Panc1 (cell line): ENCODE measurements around the gene TINAGL1. TPM values are rescaled to one million over a fixed set of nuclear protein-coding genes. Genes with fewer than 3 reads are reported as not detected.

Source experiments
- ATAC-seq: fragments of 200-7000 bp; cut with Tn5 transposase; 2 replicates; pipeline ENCODE4 v1.9.1; 2020; ENCODE audit warnings: mild to moderate bottlenecking, moderate library complexity
- BruUV-seq: library from RNA; stranded (reverse); fragments of 400-500 nt; replicated peaks from 2 replicates; lab custom pipeline; 2021; lab: Mats Ljungman, UMichigan
- CTCF ChIA-PET: fragments of 300-600 bp; sonication (Branson Sonifier 250); formaldehyde crosslinking; loops from one replicate; lab custom pipeline; 2022; ENCODE audit warnings: antibody characterized with exemption; lab: Charles Lee
- POLR2A ChIA-PET: fragments of 300-600 bp; sonication (Branson Sonifier 250); formaldehyde crosslinking; loops from one replicate; lab custom pipeline; 2022; ENCODE audit warnings: antibody characterized with exemption; lab: Charles Lee
- DNase-seq: peaks from one replicate; pipeline ENCODE4 v3.0.0-alpha.2; 2010; ENCODE audit warnings: low read depth, low spot score
- H3K27ac ChIP-seq: 2 replicates; pipeline ENCODE4 v1.5.1; 2011; ENCODE audit warnings: mild to moderate bottlenecking, low read length, inconsistent platforms
- H3K27me3 ChIP-seq: fragments of 200-500 bp; sonication (Bioruptor generic); 2 replicates; pipeline ENCODE4 v1.6.0; 2014; ENCODE audit warnings: low read length, inconsistent platforms; ENCODE audit not compliant: control insufficient read depth, insufficient read depth
- H3K36me3 ChIP-seq: fragments of 200-500 bp; sonication (Bioruptor generic); 2 replicates; pipeline ENCODE4 v1.5.1; 2014; ENCODE audit warnings: inconsistent platforms, mild to moderate bottlenecking, low read length, moderate library complexity; ENCODE audit not compliant: control insufficient read depth, insufficient read depth
- H3K4me1 ChIP-seq: 2 replicates; pipeline ENCODE4 v1.5.1; 2011; ENCODE audit warnings: inconsistent platforms, mild to moderate bottlenecking, low read length, moderate library complexity; ENCODE audit not compliant: control insufficient read depth, insufficient read depth
- H3K4me3 ChIP-seq, 2 experiments: 2 replicates each; pipeline ENCODE4 v1.5.1; 2011 to 2012; ENCODE audit warnings: low read depth in 2 of 2, low read length in 2 of 2, mild to moderate bottlenecking in 2 of 2, inconsistent platforms in 1 of 2, moderate library complexity in 1 of 2
- H3K9me3 ChIP-seq: fragments of 200-500 bp; sonication (Bioruptor generic); 2 replicates; pipeline ENCODE4 v1.5.1; 2014; ENCODE audit warnings: low read depth, mild to moderate bottlenecking, inconsistent platforms, low read length, moderate library complexity; ENCODE audit not compliant: control insufficient read depth, insufficient read depth
- CTCF ChIP-seq: fragments of 450-650 bp; IDR thresholded peaks from 2 replicates; pipeline ENCODE4 v1.5.1; 2017; ENCODE audit warnings: mild to moderate bottlenecking
- POLR2AphosphoS5 ChIP-seq: IDR thresholded peaks from 2 replicates; pipeline ENCODE4 v1.6.1; 2012; ENCODE audit warnings: mild to moderate bottlenecking, low read depth, low read length, moderate library complexity
- REST ChIP-seq, 2 experiments: IDR thresholded peaks; 2 replicates each; pipeline ENCODE4 v1.6.1; 2011 to 2012; ENCODE audit warnings: low read depth in 2 of 2, control low read depth in 1 of 2, low read length in 1 of 2, mild to moderate bottlenecking in 1 of 2, moderate library complexity in 1 of 2; ENCODE audit not compliant: insufficient read depth in 1 of 2
- SIN3A ChIP-seq: IDR thresholded peaks from 2 replicates; pipeline ENCODE4 v1.6.1; 2012; ENCODE audit warnings: low read depth, mild to moderate bottlenecking, low read length, moderate library complexity, borderline replicate concordance; ENCODE audit not compliant: insufficient read depth
- TCF7L2 ChIP-seq: IDR thresholded peaks from 2 replicates; pipeline ENCODE4 v1.6.1; 2011; ENCODE audit warnings: mild to moderate bottlenecking, low read depth, low read length, inconsistent platforms
- in situ Hi-C: cut with HindIII; loops from 2 replicates; pipeline ENCODE4 v1.10.0; 2016; ENCODE audit warnings: low sequenced_read_pairs, low pct_unique_long_range_greater_than_20kb
- intact Hi-C: fragments of 100-400 bp; cut with micrococcal nuclease; formaldehyde crosslinking; loops from one replicate; pipeline ENCODE4 v1.10.0; 2022; ENCODE audit not compliant: unreplicated experiment
- total RNA-seq: library from RNA; stranded (reverse); gene quantifications from one replicate; pipeline ENCODE4 v1.2.1, GENCODE V29; 2021; ENCODE audit not compliant: unreplicated experiment

TINAGL1 gene
- total RNA-seq, 1 experiment from 2014 or later = 6.1 TPM

- TF ChIP-seq POLR2AphosphoS5 (no peak), REST (IDR thresholded peaks at IDR 0.05; ENCODE audit: insufficient read depth in 1 of 2, low read depth in 2 of 2, low read length in 1 of 2) (no peak), SIN3A (no peak), TCF7L2 (no peak), CTCF (no peak)
- Histone ChIP-seq H3K27ac (no peak overlapping the region), H3K4me3 (no peak overlapping the region), H3K36me3 (no peaks in the 10 kb centered on the region), H3K9me3 (no peaks in the 10 kb centered on the region), H3K27me3 (no peaks in the 10 kb centered on the region; the same call in 1 of the 2 replicates), H3K4me1 (no peaks in the 10 kb centered on the region)
- CTCF ChIA-PET = no interaction called here
- no peak for ATAC-seq
- DNase-seq = no peak
- POLR2A ChIA-PET = no interaction called here
- in situ Hi-C loops (no loop called here), intact Hi-C loops (no loop called here)
- BruUV-seq = no TSS peak
These were observed 31.0 kb downstream of the TINAGL1 start for GRCh38 chr1:31607360-31607759.

GRCh38 chr1:31609514-31610118 is 33.3 kb downstream of the TINAGL1 start:
- intact Hi-C loops = no loop called here
- BruUV-seq = no TSS peak
- no peak for TF ChIP-seq TCF7L2
- no peak for TF ChIP-seq REST (IDR thresholded peaks at IDR 0.05; ENCODE audit: insufficient read depth in 1 of 2, low read depth in 2 of 2, low read length in 1 of 2)
- no peak for TF ChIP-seq SIN3A
- no peak for TF ChIP-seq CTCF
- no peak for TF ChIP-seq POLR2AphosphoS5
- peaks cover 3% of the 10 kb centered on the region; the same call in 1 of the 2 replicates for H3K4me1 ChIP-seq
- no peaks in the 10 kb centered on the region for H3K9me3 ChIP-seq
- H3K4me3 ChIP-seq = no peak overlapping the region
- no peaks in the 10 kb centered on the region for H3K27me3 ChIP-seq
- H3K27ac ChIP-seq = no peak overlapping the region
- in situ Hi-C loops = no loop called here
- CTCF ChIA-PET = interaction anchor here (1.2 kb wide), 1 partner anchor 414 kb away, joined by 3 read pairs; no protein-coding TSS in a partner anchor
- DNase-seq = no peak
- ATAC-seq = no peak
- H3K36me3 ChIP-seq = no peaks in the 10 kb centered on the region
- POLR2A ChIA-PET = interaction anchor here (1.1 kb wide), 1 partner anchor 38 kb away, joined by 3 read pairs; no protein-coding TSS in a partner anchor
